ENCODE measurements around the gene FSTL4. TPM values are rescaled to one million over a fixed set of nuclear protein-coding genes. Genes with fewer than 3 reads are reported as not detected.

The FSTL4 gene
- total and polyA plus RNA-seq, 2 of the 13 experiments (the other 11 are each of a cell fraction or from before 2014, with no cell fraction given) = 2.1 to 3.0 TPM

DNA sequence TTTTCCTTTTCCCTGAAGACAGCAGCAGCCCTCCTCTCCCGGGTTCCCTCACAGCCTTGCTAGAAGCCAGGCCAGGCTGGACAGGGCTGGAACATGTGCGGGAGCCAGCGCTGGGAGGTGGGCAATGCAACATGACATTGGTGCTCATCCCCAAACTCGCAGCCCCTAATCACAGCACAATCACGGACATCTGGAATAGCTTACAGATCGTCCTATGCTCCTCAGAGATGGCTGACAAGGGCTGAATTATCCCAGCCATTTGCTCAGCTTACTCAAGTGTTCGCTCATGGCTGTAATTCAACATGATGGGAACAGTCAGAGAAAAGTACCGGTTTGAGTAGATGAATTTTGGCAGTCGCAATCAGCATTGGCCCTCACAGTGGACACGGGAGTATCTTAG lies 49.8 kb downstream of the FSTL4 start:
- H3K36me3 ChIP-seq (replicated peaks in 1 of 2; ENCODE audit: control insufficient read depth in 1 of 2, insufficient read depth in 2 of 2, low read length in 2 of 2) = no peaks in the 10 kb centered on the region
- no peaks in the 10 kb centered on the region for H3K9me3 ChIP-seq (ENCODE audit: low read length)
- TF ChIP-seq RFX5 (IDR thresholded peaks at IDR 0.05; ENCODE audit: low read depth, low read length) (no peak), ZNF33B (CRISPR knock-in tag; IDR thresholded peaks at IDR 0.05) (no peak), ISL2 (CRISPR knock-in tag; IDR thresholded peaks at IDR 0.05) (no peak), ZNF850 (CRISPR knock-in tag; conservative IDR thresholded peaks at IDR 0.05) (no peak)
- TF ChIP-seq, protein P1, sequence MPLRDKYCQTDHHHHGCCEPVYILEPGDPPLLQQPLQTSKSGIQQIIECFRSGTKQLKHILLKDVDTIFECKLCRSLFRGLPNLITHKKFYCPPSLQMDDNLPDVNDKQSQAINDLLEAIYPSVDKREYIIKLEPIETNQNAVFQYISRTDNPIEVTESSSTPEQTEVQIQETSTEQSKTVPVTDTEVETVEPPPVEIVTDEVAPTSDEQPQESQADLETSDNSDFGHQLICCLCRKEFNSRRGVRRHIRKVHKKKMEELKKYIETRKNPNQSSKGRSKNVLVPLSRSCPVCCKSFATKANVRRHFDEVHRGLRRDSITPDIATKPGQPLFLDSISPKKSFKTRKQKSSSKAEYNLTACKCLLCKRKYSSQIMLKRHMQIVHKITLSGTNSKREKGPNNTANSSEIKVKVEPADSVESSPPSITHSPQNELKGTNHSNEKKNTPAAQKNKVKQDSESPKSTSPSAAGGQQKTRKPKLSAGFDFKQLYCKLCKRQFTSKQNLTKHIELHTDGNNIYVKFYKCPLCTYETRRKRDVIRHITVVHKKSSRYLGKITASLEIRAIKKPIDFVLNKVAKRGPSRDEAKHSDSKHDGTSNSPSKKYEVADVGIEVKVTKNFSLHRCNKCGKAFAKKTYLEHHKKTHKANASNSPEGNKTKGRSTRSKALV (CRISPR knock-in tag; IDR thresholded peaks at IDR 0.05) = no peak
- TF ChIP-seq, protein P2, sequence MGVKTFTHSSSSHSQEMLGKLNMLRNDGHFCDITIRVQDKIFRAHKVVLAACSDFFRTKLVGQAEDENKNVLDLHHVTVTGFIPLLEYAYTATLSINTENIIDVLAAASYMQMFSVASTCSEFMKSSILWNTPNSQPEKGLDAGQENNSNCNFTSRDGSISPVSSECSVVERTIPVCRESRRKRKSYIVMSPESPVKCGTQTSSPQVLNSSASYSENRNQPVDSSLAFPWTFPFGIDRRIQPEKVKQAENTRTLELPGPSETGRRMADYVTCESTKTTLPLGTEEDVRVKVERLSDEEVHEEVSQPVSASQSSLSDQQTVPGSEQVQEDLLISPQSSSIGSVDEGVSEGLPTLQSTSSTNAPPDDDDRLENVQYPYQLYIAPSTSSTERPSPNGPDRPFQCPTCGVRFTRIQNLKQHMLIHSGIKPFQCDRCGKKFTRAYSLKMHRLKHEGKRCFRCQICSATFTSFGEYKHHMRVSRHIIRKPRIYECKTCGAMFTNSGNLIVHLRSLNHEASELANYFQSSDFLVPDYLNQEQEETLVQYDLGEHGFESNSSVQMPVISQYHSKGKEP (CRISPR knock-in tag; IDR thresholded peaks at IDR 0.05) = no peak
- TF ChIP-seq, protein P3, sequence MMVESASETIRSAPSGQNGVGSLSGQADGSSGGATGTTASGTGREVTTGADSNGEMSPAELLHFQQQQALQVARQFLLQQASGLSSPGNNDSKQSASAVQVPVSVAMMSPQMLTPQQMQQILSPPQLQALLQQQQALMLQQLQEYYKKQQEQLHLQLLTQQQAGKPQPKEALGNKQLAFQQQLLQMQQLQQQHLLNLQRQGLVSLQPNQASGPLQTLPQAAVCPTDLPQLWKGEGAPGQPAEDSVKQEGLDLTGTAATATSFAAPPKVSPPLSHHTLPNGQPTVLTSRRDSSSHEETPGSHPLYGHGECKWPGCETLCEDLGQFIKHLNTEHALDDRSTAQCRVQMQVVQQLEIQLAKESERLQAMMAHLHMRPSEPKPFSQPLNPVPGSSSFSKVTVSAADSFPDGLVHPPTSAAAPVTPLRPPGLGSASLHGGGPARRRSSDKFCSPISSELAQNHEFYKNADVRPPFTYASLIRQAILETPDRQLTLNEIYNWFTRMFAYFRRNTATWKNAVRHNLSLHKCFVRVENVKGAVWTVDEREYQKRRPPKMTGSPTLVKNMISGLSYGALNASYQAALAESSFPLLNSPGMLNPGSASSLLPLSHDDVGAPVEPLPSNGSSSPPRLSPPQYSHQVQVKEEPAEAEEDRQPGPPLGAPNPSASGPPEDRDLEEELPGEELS (CRISPR knock-in tag; IDR thresholded peaks at IDR 0.05) = no peak
- TF ChIP-seq, protein P4, sequence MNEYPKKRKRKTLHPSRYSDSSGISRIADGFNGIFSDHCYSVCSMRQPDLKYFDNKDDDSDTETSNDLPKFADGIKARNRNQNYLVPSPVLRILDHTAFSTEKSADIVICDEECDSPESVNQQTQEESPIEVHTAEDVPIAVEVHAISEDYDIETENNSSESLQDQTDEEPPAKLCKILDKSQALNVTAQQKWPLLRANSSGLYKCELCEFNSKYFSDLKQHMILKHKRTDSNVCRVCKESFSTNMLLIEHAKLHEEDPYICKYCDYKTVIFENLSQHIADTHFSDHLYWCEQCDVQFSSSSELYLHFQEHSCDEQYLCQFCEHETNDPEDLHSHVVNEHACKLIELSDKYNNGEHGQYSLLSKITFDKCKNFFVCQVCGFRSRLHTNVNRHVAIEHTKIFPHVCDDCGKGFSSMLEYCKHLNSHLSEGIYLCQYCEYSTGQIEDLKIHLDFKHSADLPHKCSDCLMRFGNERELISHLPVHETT (CRISPR knock-in tag; conservative IDR thresholded peaks at IDR 0.05) = no peak
- H3K4me2 ChIP-seq (ENCODE audit: low read depth, low read length) = no peak overlapping the region
- H4K20me1 ChIP-seq (ENCODE audit: insufficient read depth, low read length) = no peaks in the 10 kb centered on the region
- H3K79me2 ChIP-seq (ENCODE audit: insufficient read depth, low read length) = no peaks in the 10 kb centered on the region
- WGBS (ENCODE audit: low lambda C conversion rate) = 12% methylated on average over 4 of the region's 10 CpGs
- H3K27me3 ChIP-seq (ENCODE audit: control insufficient read depth in 1 of 2, insufficient read depth in 2 of 2, low read length in 2 of 2) = peaks cover 1 to 3% of the 10 kb centered on the region in 2 experiments; a peak in 1 of 5 replicates
- H3K27ac ChIP-seq (ENCODE audit: extremely low read length, insufficient read depth, low read length) = no peak overlapping the region
- intact Hi-C loops (cut with micrococcal nuclease; ENCODE audit: unreplicated experiment) (no loop called here), in situ Hi-C loops (cut with HindIII; ENCODE audit: extremely low pct_ligation_motif_present, low pct_unique_long_range_greater_than_20kb) (no loop called here)
- POLR2A ChIA-PET = no interaction called here
- CTCF ChIA-PET (ENCODE audit: low intra/inter-chr PET ratio, low total read pairs) = no interaction called here
- FAIRE-seq (no peak), DNase-seq (ENCODE audit: low spot score) (no peak), ATAC-seq (no peak)
- BruUV-seq (replicated peaks) = no TSS peak
- no peak overlapping the region for H3K9ac ChIP-seq (ENCODE audit: insufficient read depth, low read depth, low read length)
- H2AFZ ChIP-seq (ENCODE audit: low read length) = no peak overlapping the region
- no peak overlapping the region for H3K4me3 ChIP-seq (replicated peaks in 1 of 3; ENCODE audit: insufficient read depth in 1 of 3, low read depth in 2 of 3, low read length in 3 of 3)
- no peaks in the 10 kb centered on the region for H3K4me1 ChIP-seq (ENCODE audit: insufficient read depth, low read length)

Measured in HepG2 (cell line).